Activated T-cell treated with anti-CD3 and anti-CD28 coated beads, Interleukin-2, amount 50 U/mL, for 72 hours (primary cell): ENCODE data around the gene APC2. TPM values are rescaled to one million over a fixed set of nuclear protein-coding genes. Genes with fewer than 3 reads are reported as not detected.
"Not testable (repeated sequence)": the region's sequence is repeated elsewhere in the genome, so short reads cannot be mapped to it uniquely, and the experiment has no call there.

ENCODE experiments used
- ATAC-seq, 2 donors: fragments of 150-1000 bp; cut with Tn5 transposase; replicated peaks in 1 of 2; 2 replicates each; pipeline ENCODE4 v1.10.0; 2021; ENCODE audit warnings: moderate library complexity in 2 of 2, mild to moderate bottlenecking in 1 of 2
- DNase-seq, 2 donors: peaks; one replicate each; pipeline ENCODE4 v3.0.0; 2021 to 2022; ENCODE audit warnings: mixed read lengths in 1 of 2
- H3K27ac Mint-ChIP-seq: one replicate; pipeline ENCODE4 v1.8.0; 2022; ENCODE audit warnings: mild to moderate bottlenecking, moderate library complexity, mixed read lengths
- H3K27me3 Mint-ChIP-seq: one replicate; pipeline ENCODE4 v1.8.0; 2022; ENCODE audit warnings: low read depth, mixed read lengths
- H3K36me3 Mint-ChIP-seq, 2 donors: one replicate each; pipeline ENCODE4 v1.8.0; 2022; ENCODE audit warnings: mixed read lengths in 2 of 2, mild to moderate bottlenecking in 1 of 2; ENCODE audit not compliant: insufficient read depth in 2 of 2
- H3K4me1 Mint-ChIP-seq: one replicate; pipeline ENCODE4 v1.8.0; 2022; ENCODE audit warnings: low read depth, mixed read lengths
- H3K4me3 Mint-ChIP-seq, 2 donors: one replicate each; pipeline ENCODE4 v1.8.0; 2022; ENCODE audit warnings: mild to moderate bottlenecking in 2 of 2, mixed read lengths in 2 of 2, moderate library complexity in 2 of 2
- H3K9me3 Mint-ChIP-seq, 2 donors: one replicate each; pipeline ENCODE4 v1.8.0; 2022; ENCODE audit warnings: mixed read lengths in 2 of 2
- total RNA-seq, 2 donors: library from RNA; stranded (reverse); gene quantifications; one replicate each; pipeline ENCODE4 v1.2.3, GENCODE V29; 2022

Gene APC2
- total RNA-seq, 2 donors from 2014 or later: 0.02 to 0.14 TPM

- no peaks in the 10 kb centered on the region for H3K9me3 Mint-ChIP-seq
- peak overlapping the region; percentile 82 to 85 for H3K4me3 Mint-ChIP-seq
- H3K27me3 Mint-ChIP-seq: peaks cover 12% of the 10 kb centered on the region
These were observed 42.6 kb downstream of the APC2 start for GRCh38 chr19:1492474-1493006.

GRCh38 chr19:1494115-1494815, 44.3 kb downstream of the APC2 start:
- H3K9me3 Mint-ChIP-seq: no peaks in the 10 kb centered on the region
- H3K27me3 Mint-ChIP-seq: peaks cover 12% of the 10 kb centered on the region
- no peaks in the 10 kb centered on the region for H3K36me3 Mint-ChIP-seq
- H3K27ac Mint-ChIP-seq: no peak overlapping the region
- H3K4me1 Mint-ChIP-seq: peaks cover 13% of the 10 kb centered on the region
- H3K4me3 Mint-ChIP-seq: no peak overlapping the region
- DNase-seq (no peak), ATAC-seq (no peak)

More at GRCh38 chr19:1492474-1493006, 42.6 kb downstream of the APC2 start:
- ATAC-seq (no peak), DNase-seq (no peak)
- Mint-ChIP-seq H3K36me3 (no peaks in the 10 kb centered on the region), H3K27ac (no peak overlapping the region), H3K4me1 (peaks cover 14% of the 10 kb centered on the region)

- no peak overlapping the region for H3K27ac Mint-ChIP-seq
- no peaks in the 10 kb centered on the region for H3K9me3 Mint-ChIP-seq
- no peaks in the 10 kb centered on the region for H3K36me3 Mint-ChIP-seq
- DNase-seq (no peak), ATAC-seq (no peak)
- H3K4me3 Mint-ChIP-seq: no peak overlapping the region
- H3K4me1 Mint-ChIP-seq: peaks cover 7% of the 10 kb centered on the region
- peaks cover 12% of the 10 kb centered on the region for H3K27me3 Mint-ChIP-seq
These were observed 45.3 kb downstream of the APC2 start for GRCh38 chr19:1495051-1495798.

DNA sequence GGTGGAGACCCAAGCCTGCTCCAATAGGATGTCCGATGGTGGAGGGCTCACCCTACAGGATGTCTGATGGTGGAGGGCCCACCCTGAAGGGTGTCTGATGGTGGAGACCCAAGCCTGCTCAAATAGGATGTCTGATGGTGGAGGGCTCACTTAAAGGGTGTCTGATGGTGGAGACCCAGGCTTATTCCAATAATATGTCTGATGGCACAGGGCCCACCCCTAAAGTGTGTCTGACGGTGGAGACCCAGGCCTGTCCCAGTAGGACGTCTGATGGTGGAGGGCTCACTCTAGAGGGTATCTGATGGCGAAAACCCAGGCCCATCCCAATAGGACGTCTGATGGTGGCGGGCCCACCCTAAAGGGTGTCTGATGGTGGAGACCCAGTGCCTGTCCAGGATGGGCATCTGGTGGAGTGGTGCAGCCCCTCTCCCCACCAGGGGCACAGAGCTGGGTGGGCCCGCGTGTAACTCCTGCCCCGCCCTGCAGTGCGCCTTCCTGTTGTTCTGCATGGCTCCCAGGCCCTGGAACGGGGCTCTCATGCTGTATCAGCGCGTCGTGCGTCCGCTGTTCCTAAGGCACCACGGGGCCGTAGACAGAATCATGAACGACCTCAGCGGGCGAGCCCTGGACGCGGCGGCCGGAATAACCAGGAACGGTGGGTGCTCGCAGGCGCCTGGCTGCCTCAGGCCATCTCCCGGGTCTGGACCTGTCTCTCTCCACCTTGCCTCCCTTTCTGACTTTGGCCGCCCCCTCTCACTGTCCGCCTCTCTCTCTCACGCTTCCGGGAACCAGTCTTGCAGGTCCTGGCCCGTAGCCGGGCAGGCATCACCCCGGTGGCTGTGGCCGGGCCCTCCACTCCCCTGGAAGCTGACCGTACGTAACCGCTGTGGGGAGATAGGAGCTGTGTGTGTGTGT, 46.1 kb downstream of the APC2 start:
- H3K4me1 Mint-ChIP-seq: peaks cover 7% of the 10 kb centered on the region
- H3K4me3 Mint-ChIP-seq: no peak overlapping the region
- H3K27ac Mint-ChIP-seq: no peak overlapping the region
- H3K27me3 Mint-ChIP-seq: peaks cover 12% of the 10 kb centered on the region
- no peak for DNase-seq
- H3K36me3 Mint-ChIP-seq: no peaks in the 10 kb centered on the region
- H3K9me3 Mint-ChIP-seq: no peaks in the 10 kb centered on the region
- no peak for ATAC-seq

DNA sequence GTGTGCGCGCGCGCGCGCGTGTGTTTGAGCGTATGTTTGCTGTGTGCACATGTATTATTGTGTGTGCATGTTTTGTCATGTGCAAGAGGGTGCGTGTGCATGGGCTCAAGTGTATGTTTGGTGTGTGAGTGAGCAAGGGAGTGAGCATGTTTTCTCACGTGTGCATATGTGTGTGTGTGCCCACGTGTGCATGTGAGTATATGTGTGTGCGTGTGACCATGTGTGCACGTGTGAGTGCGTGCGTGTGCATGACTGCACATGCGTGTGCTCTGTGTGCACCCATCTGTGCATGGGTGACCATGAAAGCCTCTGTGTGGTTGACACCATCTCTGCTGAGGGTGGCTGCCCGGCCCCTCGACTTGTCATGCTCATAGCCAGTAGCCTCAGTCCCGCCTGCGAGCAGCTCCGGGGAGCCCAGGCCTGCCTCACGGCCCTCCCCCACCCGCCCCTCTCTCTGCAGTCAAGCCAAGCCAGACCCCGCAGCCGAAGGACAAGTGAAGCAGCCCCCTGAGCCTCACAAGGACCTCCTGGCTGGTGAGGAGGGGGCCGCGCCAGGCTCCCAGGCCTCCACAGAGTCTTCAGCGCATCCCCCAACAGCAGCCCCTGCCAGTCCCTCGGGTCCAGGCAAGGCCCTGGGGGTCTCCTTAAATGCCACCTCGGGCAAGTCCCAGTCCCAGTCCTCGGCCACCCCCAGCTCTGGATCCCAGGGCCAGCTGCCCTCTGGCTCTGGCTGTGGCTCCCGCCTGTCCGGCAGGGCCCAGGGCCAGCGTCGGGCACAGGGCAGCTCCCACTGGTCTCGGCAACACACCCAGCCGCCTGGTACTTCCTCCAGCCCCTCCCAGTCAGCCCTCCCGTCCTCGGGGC, 47.0 kb downstream of the APC2 start:
- H3K27ac Mint-ChIP-seq: no peak overlapping the region
- no peaks in the 10 kb centered on the region for H3K36me3 Mint-ChIP-seq
- no peak overlapping the region for H3K4me3 Mint-ChIP-seq
- peaks cover 2% of the 10 kb centered on the region for H3K4me1 Mint-ChIP-seq
- ATAC-seq (no peak), DNase-seq (no peak)
- peaks cover 8% of the 10 kb centered on the region for H3K27me3 Mint-ChIP-seq
- no peaks in the 10 kb centered on the region for H3K9me3 Mint-ChIP-seq

- peaks cover 2% of the 10 kb centered on the region for H3K4me1 Mint-ChIP-seq
- H3K36me3 Mint-ChIP-seq: no peaks in the 10 kb centered on the region
- no peaks in the 10 kb centered on the region for H3K9me3 Mint-ChIP-seq
- no peak overlapping the region for H3K4me3 Mint-ChIP-seq
- no peak for DNase-seq
- ATAC-seq: no peak
- no peak overlapping the region for H3K27ac Mint-ChIP-seq
- peaks cover 3% of the 10 kb centered on the region for H3K27me3 Mint-ChIP-seq
These were observed 47.8 kb downstream of the APC2 start for GRCh38 chr19:1497578-1498235.

- not testable (repeated sequence) for H3K27me3 Mint-ChIP-seq, H3K4me3 Mint-ChIP-seq, DNase-seq, H3K36me3 Mint-ChIP-seq, ATAC-seq, H3K4me1 Mint-ChIP-seq, H3K9me3 Mint-ChIP-seq, H3K27ac Mint-ChIP-seq
These were observed 49.3 kb downstream of the APC2 start for GRCh38 chr19:1499231-1499630.

DNA sequence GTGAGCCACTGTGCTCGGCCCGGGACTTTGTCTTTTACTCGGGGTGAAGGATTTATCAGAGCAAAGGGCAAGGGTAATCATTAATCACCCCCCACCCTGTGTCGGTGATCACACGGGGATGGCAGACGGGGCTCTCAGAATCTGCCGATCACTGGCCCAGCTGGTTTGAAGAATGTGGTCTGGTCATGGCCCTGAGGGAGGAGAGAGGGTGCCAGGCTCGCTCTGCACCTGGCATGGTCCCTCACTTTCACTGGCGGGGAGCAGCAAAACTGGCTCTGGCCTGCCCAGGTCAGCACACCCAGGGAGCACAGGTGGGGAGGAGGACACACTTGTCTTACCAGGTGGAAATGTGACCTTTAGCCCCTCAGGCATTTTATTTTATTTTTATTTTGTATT, 51.3 kb downstream of the APC2 start:
- H3K4me1 Mint-ChIP-seq: peaks cover 7% of the 10 kb centered on the region
- ATAC-seq (no peak), DNase-seq (no peak)
- peaks cover 7% of the 10 kb centered on the region for H3K27me3 Mint-ChIP-seq
- H3K36me3 Mint-ChIP-seq: no peaks in the 10 kb centered on the region
- no peaks in the 10 kb centered on the region for H3K9me3 Mint-ChIP-seq
- no peak overlapping the region for H3K27ac Mint-ChIP-seq
- no peak overlapping the region for H3K4me3 Mint-ChIP-seq

- Mint-ChIP-seq H3K4me3 (peak overlapping the region; percentile 50 to 57), H3K9me3 (no peaks in the 10 kb centered on the region), H3K27ac (no peak overlapping the region), H3K4me1 (peaks cover 10% of the 10 kb centered on the region), H3K36me3 (no peaks in the 10 kb centered on the region), H3K27me3 (peaks cover 7% of the 10 kb centered on the region)
- DNase-seq (no peak), ATAC-seq (no peak)
These were observed 52.6 kb downstream of the APC2 start for GRCh38 chr19:1502433-1503088.

- Mint-ChIP-seq H3K27me3 (peaks cover 7% of the 10 kb centered on the region), H3K9me3 (no peaks in the 10 kb centered on the region), H3K4me1 (peaks cover 15% of the 10 kb centered on the region), H3K27ac (no peak overlapping the region), H3K4me3 (peak overlapping the region; percentile 55 to 57), H3K36me3 (no peaks in the 10 kb centered on the region)
- ATAC-seq (peak; percentile 43 to 48), DNase-seq (peak; percentile 79 to 84)
These were observed 53.4 kb downstream of the APC2 start for GRCh38 chr19:1503089-1503924.
